Testis (tissue), 3 donors: Measurements from ENCODE around the gene PTPRD. TPM values are rescaled to one million over a fixed set of nuclear protein-coding genes. Genes with fewer than 3 reads are reported as not detected.

ENCODE experiments used
- DNase-seq: peaks from one replicate; pipeline ENCODE4 v3.0.0-alpha.2; 2019
- H3K27ac ChIP-seq, 2 donors: fragments of 200-600 bp; sonication (generic); one replicate each; pipeline ENCODE4 v1.5.1; 2019
- H3K27me3 ChIP-seq: fragments of 200-600 bp; sonication (generic); one replicate; pipeline ENCODE4 v1.5.1; 2019
- H3K36me3 ChIP-seq: fragments of 200-600 bp; sonication (generic); one replicate; pipeline ENCODE4 v1.5.1; 2017; ENCODE audit warnings: low read depth; ENCODE audit errors: missing control alignments
- H3K4me1 ChIP-seq: fragments of 200-600 bp; sonication (generic); one replicate; pipeline ENCODE4 v1.5.1; 2019
- H3K4me3 ChIP-seq, 2 donors: fragments of 200-600 bp; sonication (generic); one replicate each; pipeline ENCODE4 v1.5.1; 2017 to 2019
- H3K9me3 ChIP-seq: fragments of 200-600 bp; sonication (generic); one replicate; pipeline ENCODE4 v1.5.1; 2017
- CTCF ChIP-seq, 3 experiments: fragments of 450-650 bp in 2 of 3; fragments of 200-600 bp in 1 of 3; sonication (generic) in 1 of 3; IDR thresholded peaks; one replicate each; pipeline ENCODE4 v1.5.1; 2016 to 2019; ENCODE audit warnings: antibody characterized with exemption in 3 of 3, mild to moderate bottlenecking in 2 of 3, moderate library complexity in 1 of 3
- POLR2A ChIP-seq: fragments of 450-650 bp; IDR thresholded peaks from one replicate; pipeline ENCODE4 v1.6.1; 2017; ENCODE audit warnings: antibody characterized with exemption, mild to moderate bottlenecking, moderate library complexity
- WGBS, 2 donors: methylation state at CpG; one replicate each; pipeline ENCODE4 v1.1.5; 2018; 5-methylcytosine and 5-hydroxymethylcytosine counted together
- intact Hi-C: fragments of 100-400 bp; cut with DNase I; formaldehyde crosslinking; loops from one replicate; pipeline ENCODE4 v1.15.1; 2023; ENCODE audit warnings: low total_unique reads
- polyA plus RNA-seq: library from polyadenylated mRNA; stranded (reverse); fragments of 350-450 nt; fragmentation: Illumina TruSeq; extraction: RNeasy Lipid Tissue Mini Kit (QIAGEN cat#74804); gene quantifications from one replicate; pipeline ENCODE4 v1.2.3, GENCODE V29; 2014; ENCODE audit warnings: low read depth, low replicate concordance; ENCODE audit not compliant: insufficient read depth
- total RNA-seq, 2 donors: library from RNA; depleted of rRNA; stranded (reverse); fragments of >200 nt; gene quantifications; one replicate each; pipeline ENCODE4 v1.2.3, GENCODE V29; 2016

Gene PTPRD
- total and polyA plus RNA-seq, 3 donors from 2014 or later, result 15.4 to 33.6 (median 32.5) TPM

DNA sequence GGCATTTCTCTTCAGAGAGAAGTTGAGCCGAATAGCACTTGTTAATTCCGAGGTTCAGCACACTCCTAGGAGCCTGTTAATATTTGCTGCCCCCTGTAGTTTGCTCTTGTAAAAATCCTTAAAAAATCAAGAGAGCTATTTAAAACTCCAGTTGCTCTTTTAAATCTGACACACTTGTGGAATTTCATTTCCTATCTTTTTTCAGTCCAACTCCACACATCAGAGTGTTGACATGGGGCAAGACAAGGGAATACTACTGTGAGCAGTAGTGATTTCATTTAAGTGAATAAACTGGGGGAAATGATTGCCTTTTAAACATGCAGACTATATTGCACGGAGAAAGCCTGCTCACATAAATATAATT, 1717.0 kb downstream of the PTPRD start:
- Histone ChIP-seq H3K4me1 (no peaks in the 10 kb centered on the region), H3K27ac (no peak overlapping the region), H3K9me3 (no peaks in the 10 kb centered on the region), H3K36me3 (no peaks in the 10 kb centered on the region), H3K27me3 (no peaks in the 10 kb centered on the region), H3K4me3 (no peak overlapping the region)
- TF ChIP-seq CTCF (IDR thresholded peaks at IDR 0.05), result peak; percentile 36 to 59 (median 46)
- no peak for TF ChIP-seq POLR2A
- no peak for DNase-seq
- intact Hi-C loops, result no loop called here
- 37 to 45% methylated on average over 3 of the region's 3 CpGs for WGBS, 2 donors

DNA sequence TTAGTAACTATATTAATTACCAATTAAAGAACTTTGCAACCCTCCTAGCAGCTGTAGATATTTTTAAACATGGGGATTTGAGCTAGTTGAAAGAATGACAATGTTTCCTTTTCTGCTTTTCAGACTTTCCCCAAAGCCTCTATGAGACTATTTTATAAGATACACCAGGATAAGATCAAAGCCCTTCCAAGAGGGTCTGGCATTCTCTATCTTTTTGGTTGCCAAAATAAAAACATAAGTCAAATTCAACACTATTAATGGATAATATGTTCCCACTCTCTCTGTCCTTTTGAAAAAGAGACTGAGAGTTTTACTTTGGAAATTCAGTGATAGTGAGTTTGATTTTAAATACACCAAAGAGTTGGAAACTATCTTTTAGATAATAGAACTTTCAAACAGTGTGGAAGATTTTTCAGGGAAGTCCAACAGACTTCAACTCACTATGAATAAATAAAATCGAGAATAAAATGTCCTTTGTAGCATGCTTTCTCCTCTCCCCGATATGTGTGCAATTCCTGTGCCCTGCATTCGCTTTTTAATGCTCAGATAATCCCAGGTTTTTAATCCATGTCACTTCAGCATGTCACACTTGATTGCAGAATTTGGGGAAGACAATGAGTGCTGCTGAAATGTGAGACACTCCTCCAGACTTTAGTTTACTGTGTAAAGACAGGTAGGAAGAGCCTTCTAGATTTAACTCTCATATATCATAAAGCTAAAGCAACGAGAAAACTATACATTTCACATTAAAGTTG, 1717.5 kb downstream of the PTPRD start:
- no peak for DNase-seq
- Histone ChIP-seq H3K4me1 (no peaks in the 10 kb centered on the region), H3K9me3 (no peaks in the 10 kb centered on the region), H3K36me3 (no peaks in the 10 kb centered on the region), H3K27me3 (no peaks in the 10 kb centered on the region), H3K4me3 (no peak overlapping the region), H3K27ac (no peak overlapping the region)
- intact Hi-C loops, result no loop called here
- 15 to 17% methylated on average over 4 of the region's 4 CpGs for WGBS, 2 donors
- TF ChIP-seq CTCF (IDR thresholded peaks at IDR 0.05) (no peak), POLR2A (no peak)

GRCh38 chr9:8890695-8891094, 1722.1 kb downstream of the PTPRD start:
- H3K9me3 ChIP-seq, result no peaks in the 10 kb centered on the region
- intact Hi-C loops, result no loop called here
- H3K27me3 ChIP-seq, result no peaks in the 10 kb centered on the region
- H3K27ac ChIP-seq, result no peak overlapping the region
- no peaks in the 10 kb centered on the region for H3K36me3 ChIP-seq
- TF ChIP-seq POLR2A, result no peak
- no peak for TF ChIP-seq CTCF (IDR thresholded peaks at IDR 0.05)
- H3K4me3 ChIP-seq, result no peak overlapping the region
- WGBS, 2 donors, result 79 to 86% methylated on average over 2 of the region's 2 CpGs
- H3K4me1 ChIP-seq, result no peaks in the 10 kb centered on the region
- DNase-seq, result no peak

GRCh38 chr9:8889100-8889499, 1723.7 kb downstream of the PTPRD start:
- Histone ChIP-seq H3K27ac (no peak overlapping the region), H3K4me3 (no peak overlapping the region), H3K9me3 (no peaks in the 10 kb centered on the region), H3K36me3 (no peaks in the 10 kb centered on the region), H3K27me3 (no peaks in the 10 kb centered on the region), H3K4me1 (no peaks in the 10 kb centered on the region)
- TF ChIP-seq CTCF (IDR thresholded peaks at IDR 0.05), result no peak
- intact Hi-C loops, result no loop called here
- WGBS, 2 donors, result 96 to 98% methylated on average over 1 of the region's 1 CpG
- DNase-seq, result no peak

DNA sequence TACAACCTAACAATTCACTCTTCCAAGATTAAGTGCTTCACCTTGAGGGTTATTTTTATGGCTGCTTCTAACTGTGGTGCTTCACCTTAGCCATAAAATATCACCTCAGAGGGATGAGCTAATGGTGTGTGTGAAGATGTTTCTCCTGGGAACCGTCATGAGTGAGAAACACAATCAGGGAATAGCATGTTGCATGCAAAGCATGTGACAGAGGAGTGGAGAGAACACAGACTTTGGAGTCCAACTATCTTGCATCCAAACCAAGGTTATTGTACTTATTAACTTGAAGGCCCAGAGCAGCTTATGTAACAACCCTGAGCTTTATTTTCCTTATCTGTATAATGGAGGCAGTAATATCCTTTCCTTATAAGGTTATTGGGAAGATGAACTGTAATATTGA, 1724.2 kb downstream of the PTPRD start:
- intact Hi-C loops, result no loop called here
- no peak overlapping the region for H3K4me3 ChIP-seq
- H3K9me3 ChIP-seq, result no peaks in the 10 kb centered on the region
- H3K36me3 ChIP-seq, result no peaks in the 10 kb centered on the region
- H3K27ac ChIP-seq, result no peak overlapping the region
- H3K4me1 ChIP-seq, result no peaks in the 10 kb centered on the region
- 74 to 81% methylated on average over 1 of the region's 1 CpG for WGBS, 2 donors
- no peak for DNase-seq
- H3K27me3 ChIP-seq, result no peaks in the 10 kb centered on the region
- TF ChIP-seq CTCF (IDR thresholded peaks at IDR 0.05) (no peak), POLR2A (no peak)
